HCT116 (cell line): ENCODE measurements around the gene CACNA1S. TPM values are rescaled to one million over a fixed set of nuclear protein-coding genes. Genes with fewer than 3 reads are reported as not detected.

Experiments used
- ATAC-seq: fragments of 200-7000 bp; cut with Tn5 transposase; 2 replicates; pipeline ENCODE4 v1.9.1; 2020; ENCODE audit warnings: mild to moderate bottlenecking, moderate library complexity
- BruUV-seq: library from RNA; stranded (reverse); fragments of 400-500 nt; replicated peaks from 2 replicates; lab custom pipeline; 2021; lab: Mats Ljungman, UMichigan
- CTCF ChIA-PET: fragments of 300-600 bp; sonication (Branson Sonifier 250); formaldehyde crosslinking; loops from one replicate; lab custom pipeline; 2021; ENCODE audit warnings: antibody characterized with exemption; lab: Charles Lee
- POLR2A ChIA-PET: fragments of 300-600, 350-600 bp; sonication (Branson Sonifier 250); formaldehyde crosslinking; loops from one replicate; lab custom pipeline; 2021; ENCODE audit warnings: antibody characterized with exemption; lab: Charles Lee
- RAD21 ChIA-PET, 2 experiments: fragments of 300-600 bp; sonication (Branson Sonifier 250); formaldehyde crosslinking; loops; one replicate each; lab custom pipeline; 2023; ENCODE audit warnings: low total read pairs in 2 of 2; ENCODE audit not compliant: uncharacterized antibody in 2 of 2, unreplicated experiment in 2 of 2, low non-redundant PET in 1 of 2; lab: Charles Lee
- DNase-seq: peaks from one replicate; pipeline ENCODE4 v3.0.0-alpha.2; 2010; ENCODE audit warnings: low read depth, low spot score
- H2AFZ ChIP-seq: fragments of 200-600 bp; shearing (Covaris generic), sonication (generic); 2 replicates; pipeline ENCODE4 v1.6.1; 2017; ENCODE audit warnings: low read depth, mixed run types, mixed read lengths, antibody characterized with exemption, low read length; ENCODE audit not compliant: poor library complexity, severe bottlenecking
- H3K27ac ChIP-seq: 2 replicates; pipeline ENCODE4 v1.5.1; 2012; ENCODE audit warnings: low read depth, low read length
- H3K27me3 ChIP-seq: fragments of 200-600 bp; sonication (generic); 2 replicates; pipeline ENCODE4 v1.6.1; 2016; ENCODE audit warnings: mixed run types, low read length, mixed read lengths; ENCODE audit not compliant: insufficient read depth
- H3K36me3 ChIP-seq, 2 experiments: fragments of 200-500 bp in 1 of 2; fragments of 200-600 bp in 1 of 2; sonication (Bioruptor generic) in 1 of 2; sonication (generic) in 1 of 2; 2 replicates each; pipeline versions ENCODE4 v1.5.1 to v1.6.1; 2014 to 2016; ENCODE audit warnings: low read length in 2 of 2, inconsistent platforms in 1 of 2, mixed read lengths in 1 of 2, mixed run types in 1 of 2; ENCODE audit not compliant: insufficient read depth in 2 of 2, control insufficient read depth in 1 of 2
- H3K4me1 ChIP-seq, 2 experiments: fragments of 200-600 bp in 1 of 2; sonication (generic) in 1 of 2; 2 replicates each; pipeline versions ENCODE4 v1.5.1 to v1.6.1; 2012 to 2017; ENCODE audit warnings: low read length in 2 of 2, inconsistent platforms in 1 of 2, mild to moderate bottlenecking in 1 of 2, mixed read lengths in 1 of 2, mixed run types in 1 of 2, moderate library complexity in 1 of 2; ENCODE audit not compliant: insufficient read depth in 2 of 2, control insufficient read depth in 1 of 2
- H3K4me2 ChIP-seq: fragments of 200-600 bp; sonication (generic); 2 replicates; pipeline ENCODE4 v1.6.1; 2017; ENCODE audit warnings: mixed run types, low read length, mixed read lengths
- H3K4me3 ChIP-seq, 2 experiments: fragments of 200-600 bp in 1 of 2; sonication (generic) in 1 of 2; replicated peaks in 1 of 2; 2 replicates each; pipeline ENCODE4 v1.5.1; 2011 to 2016; ENCODE audit warnings: low read length in 2 of 2, control low read depth in 1 of 2, low read depth in 1 of 2, mild to moderate bottlenecking in 1 of 2, mixed read lengths in 1 of 2, mixed run types in 1 of 2
- H3K79me2 ChIP-seq: fragments of 200-600 bp; sonication (generic); 2 replicates; pipeline ENCODE4 v1.6.1; 2017; ENCODE audit warnings: mild to moderate bottlenecking, mixed run types, low read length, moderate library complexity, mixed read lengths; ENCODE audit not compliant: insufficient read depth
- H3K9ac ChIP-seq: fragments of 200-600 bp; sonication (generic); 2 replicates; pipeline ENCODE4 v1.6.1; 2016; ENCODE audit warnings: low read length, mixed read lengths
- H3K9me2 ChIP-seq: fragments of 200-600 bp; sonication (generic), shearing (Covaris generic); 2 replicates; pipeline ENCODE4 v1.6.1; 2017; ENCODE audit warnings: mixed run types, mild to moderate bottlenecking, moderate library complexity; ENCODE audit not compliant: insufficient read depth
- H3K9me3 ChIP-seq, 2 experiments: fragments of 200-500 bp in 1 of 2; fragments of 200-600 bp in 1 of 2; sonication (Bioruptor generic) in 1 of 2; sonication (generic) in 1 of 2; 2 replicates each; pipeline ENCODE4 v1.6.1; 2014 to 2017; ENCODE audit warnings: low read length in 2 of 2, mixed read lengths in 2 of 2, inconsistent platforms in 1 of 2, low read depth in 1 of 2, mild to moderate bottlenecking in 1 of 2, mixed run types in 1 of 2, moderate library complexity in 1 of 2; ENCODE audit not compliant: control insufficient read depth in 1 of 2, insufficient read depth in 1 of 2
- H4K20me1 ChIP-seq: fragments of 200-600 bp; sonication (generic), shearing (Covaris generic); 2 replicates; pipeline ENCODE4 v1.6.1; 2017; ENCODE audit warnings: mixed run types, mild to moderate bottlenecking, moderate library complexity; ENCODE audit not compliant: insufficient read depth
- ATF3 ChIP-seq: IDR thresholded peaks from 2 replicates; pipeline ENCODE4 v1.6.1; 2012
- ELF1 ChIP-seq: IDR thresholded peaks from 2 replicates; pipeline ENCODE4 v1.6.1; 2012; ENCODE audit warnings: low read depth, borderline replicate concordance
- EZH2 ChIP-seq: fragments of 200-600 bp; sonication (generic); IDR thresholded peaks from 2 replicates; pipeline ENCODE4 v1.6.1; 2017; ENCODE audit warnings: antibody characterized with exemption, mixed run types
- EZH2phosphoT487 ChIP-seq: fragments of 200-600 bp; IDR thresholded peaks from 2 replicates; pipeline ENCODE4 v1.6.1; 2018; ENCODE audit warnings: antibody characterized with exemption, borderline replicate concordance
- FOSL1 ChIP-seq: IDR thresholded peaks from 2 replicates; pipeline ENCODE4 v1.6.1; 2012; ENCODE audit warnings: low read depth
- JUND ChIP-seq: IDR thresholded peaks from 2 replicates; pipeline ENCODE4 v1.6.1; 2012
- POLR2A ChIP-seq: IDR thresholded peaks from 2 replicates; pipeline ENCODE4 v1.7.0; 2011; ENCODE audit warnings: borderline replicate concordance; ENCODE audit not compliant: insufficient read depth, insufficient read length; ENCODE audit errors: extremely low read depth
- POLR2AphosphoS5 ChIP-seq: IDR thresholded peaks from 2 replicates; pipeline ENCODE4 v1.6.1; 2011; ENCODE audit warnings: mild to moderate bottlenecking, low read depth, low read length, moderate library complexity
- REST ChIP-seq: IDR thresholded peaks from 2 replicates; pipeline ENCODE4 v1.6.1; 2012; ENCODE audit warnings: low read depth
- SIN3A ChIP-seq: IDR thresholded peaks from 2 replicates; pipeline ENCODE4 v1.6.1; 2012; ENCODE audit warnings: low read depth
- SRF ChIP-seq: IDR thresholded peaks from 2 replicates; pipeline ENCODE4 v1.6.1; 2012; ENCODE audit warnings: low read depth
- ZBTB33 ChIP-seq: IDR thresholded peaks from 2 replicates; pipeline ENCODE4 v1.6.1; 2011; ENCODE audit warnings: mild to moderate bottlenecking, low read length, moderate library complexity; ENCODE audit not compliant: insufficient replicate concordance; ENCODE audit errors: extremely low read depth
- ZFX ChIP-seq: fragments of 450-650 bp; IDR thresholded peaks from 2 replicates; pipeline ENCODE4 v1.6.1; 2017
- intact Hi-C: fragments of 100-400 bp; cut with micrococcal nuclease; formaldehyde crosslinking; loops from 2 replicates; pipeline ENCODE4 v1.10.0; 2022
- total RNA-seq: library from RNA; stranded (reverse); gene quantifications from one replicate; pipeline ENCODE4 v1.2.1, GENCODE V29; 2021; ENCODE audit not compliant: unreplicated experiment

The CACNA1S gene
- total RNA-seq, 1 experiment from 2014 or later = not detected

- Histone ChIP-seq H2AFZ (no peak overlapping the region), H3K79me2 (no peaks in the 10 kb centered on the region), H3K4me2 (no peak overlapping the region), H4K20me1 (no peaks in the 10 kb centered on the region), H3K36me3 (peaks cover 29 to 41% of the 10 kb centered on the region in 2 experiments), H3K9ac (no peak overlapping the region), H3K9me3 (no peaks in the 10 kb centered on the region), H3K27ac (no peak overlapping the region), H3K4me3 (no peak overlapping the region), H3K27me3 (no peaks in the 10 kb centered on the region), H3K9me2 (no peaks in the 10 kb centered on the region), H3K4me1 (no peaks in the 10 kb centered on the region)
- DNase-seq (no peak), ATAC-seq (no peak)
- TF ChIP-seq ZBTB33 (no peak), EZH2 (no peak), POLR2A (no peak)
- ChIA-PET RAD21 (no interaction called here), CTCF (no interaction called here), POLR2A (no interaction called here)
- intact Hi-C loops = no loop called here
- no TSS peak for BruUV-seq
These were observed 30.9 kb upstream of the CACNA1S start for GRCh38 chr1:201142849-201143725.

- POLR2A ChIA-PET = no interaction called here
- CTCF ChIA-PET = no interaction called here
- intact Hi-C loops = no loop called here
- TF ChIP-seq SRF (no peak), ZFX (no peak), EZH2 (no peak), SIN3A (no peak), ATF3 (no peak), FOSL1 (no peak), ELF1 (no peak), JUND (no peak), REST (no peak), EZH2phosphoT487 (no peak), POLR2AphosphoS5 (no peak)
These were observed 30.0 kb upstream of the CACNA1S start for GRCh38 chr1:201142011-201142848.

More at GRCh38 chr1:201142011-201142848, 30.0 kb upstream of the CACNA1S start:
- no peak overlapping the region for H3K27ac ChIP-seq
- no peaks in the 10 kb centered on the region for H4K20me1 ChIP-seq
- no peak for ATAC-seq
- no peak overlapping the region for H3K9ac ChIP-seq
- H3K9me3 ChIP-seq = no peaks in the 10 kb centered on the region
- no peaks in the 10 kb centered on the region for H3K27me3 ChIP-seq
- RAD21 ChIA-PET = no interaction called here
- no TSS peak for BruUV-seq
- no peak for DNase-seq
- no peaks in the 10 kb centered on the region for H3K9me2 ChIP-seq
- H3K36me3 ChIP-seq = peaks cover 21 to 41% of the 10 kb centered on the region in 2 experiments
- H3K79me2 ChIP-seq = no peaks in the 10 kb centered on the region
- H3K4me3 ChIP-seq = no peak overlapping the region
- no peak overlapping the region for H2AFZ ChIP-seq
- no peak overlapping the region for H3K4me2 ChIP-seq
- no peaks in the 10 kb centered on the region for H3K4me1 ChIP-seq
